Activated naive CD8-positive, alpha-beta T cell (primary cell): Measurements from ENCODE around the gene TDRD3.
"Not testable (repeated sequence)": the region's sequence is repeated elsewhere in the genome, so short reads cannot be mapped to it uniquely, and the experiment has no call there.

Source experiments
- H3K27ac Mint-ChIP-seq: one replicate; pipeline ENCODE4 v1.8.0; 2021; ENCODE audit warnings: mixed read lengths
- H3K27me3 Mint-ChIP-seq: one replicate; pipeline ENCODE4 v1.8.0; 2021; ENCODE audit warnings: mixed read lengths
- H3K36me3 Mint-ChIP-seq: one replicate; pipeline ENCODE4 v1.8.0; 2021; ENCODE audit warnings: mixed read lengths
- H3K4me1 Mint-ChIP-seq: one replicate; pipeline ENCODE4 v1.8.0; 2021; ENCODE audit warnings: low read depth, mixed read lengths
- H3K4me3 Mint-ChIP-seq: one replicate; pipeline ENCODE4 v1.8.0; 2021; ENCODE audit warnings: mild to moderate bottlenecking, mixed read lengths
- H3K9me3 Mint-ChIP-seq: one replicate; pipeline ENCODE4 v1.8.0; 2021; ENCODE audit warnings: low read depth, mixed read lengths

TDRD3 gene

DNA sequence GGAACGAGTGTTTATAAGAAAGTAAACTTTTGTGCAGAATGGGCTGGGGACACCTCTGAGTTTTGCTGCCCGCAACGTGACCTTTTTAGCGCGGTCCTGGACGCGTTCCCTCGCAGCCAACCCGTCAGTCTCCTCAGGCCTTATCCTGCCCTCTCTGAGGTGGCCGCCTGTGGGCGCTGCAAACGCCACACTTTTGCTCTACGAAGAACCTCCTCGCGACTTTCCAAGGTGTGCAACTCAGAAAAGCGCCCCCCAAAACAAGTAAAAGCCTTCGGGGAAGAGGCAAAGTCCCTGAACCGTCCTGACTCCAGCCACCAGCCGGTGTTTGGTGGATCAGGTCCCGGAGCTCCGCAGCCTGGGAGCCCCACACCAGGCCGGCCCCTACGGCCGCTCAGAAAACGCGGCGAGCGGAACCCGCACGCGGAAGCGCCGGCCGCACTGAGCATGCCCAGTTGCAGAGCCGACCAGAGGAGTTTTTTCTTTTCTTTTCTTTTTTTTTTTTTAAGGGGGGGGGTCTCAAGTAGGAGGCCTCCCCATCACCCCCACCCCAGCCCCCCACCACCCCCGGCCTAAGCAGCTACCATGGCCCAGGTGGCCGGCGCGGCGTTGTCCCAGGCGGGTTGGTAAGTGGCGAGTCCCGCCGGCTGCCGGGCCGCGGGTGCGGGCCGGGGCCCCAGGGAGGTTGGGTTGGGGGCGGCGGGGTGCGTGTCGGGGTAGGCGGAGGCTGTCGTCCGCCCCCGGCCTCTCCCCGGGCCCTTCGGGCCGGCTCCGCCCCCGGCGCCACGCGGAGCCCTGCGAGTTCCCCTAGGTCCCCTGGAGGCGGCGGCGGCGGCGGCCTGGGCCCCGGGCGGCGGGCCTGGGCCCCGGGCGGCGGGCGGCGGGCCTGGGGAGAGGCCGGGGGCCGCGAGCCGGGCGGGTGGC is at the start of gene TDRD3:
TDRD3 (plus strand) TSS at position 438 of the 921 bp plus-strand sequence; CDS start at position 583, 145 bp downstream.
- Mint-ChIP-seq H3K9me3 (no peaks in the 10 kb centered on the region), H3K27me3 (no peaks in the 10 kb centered on the region), H3K36me3 (no peaks in the 10 kb centered on the region), H3K27ac (peak within 1 kb of the TSS; percentile 97), H3K4me3 (peak within 1 kb of the TSS; percentile 95), H3K4me1 (peaks cover 35% of the 10 kb centered on the region)

DNA sequence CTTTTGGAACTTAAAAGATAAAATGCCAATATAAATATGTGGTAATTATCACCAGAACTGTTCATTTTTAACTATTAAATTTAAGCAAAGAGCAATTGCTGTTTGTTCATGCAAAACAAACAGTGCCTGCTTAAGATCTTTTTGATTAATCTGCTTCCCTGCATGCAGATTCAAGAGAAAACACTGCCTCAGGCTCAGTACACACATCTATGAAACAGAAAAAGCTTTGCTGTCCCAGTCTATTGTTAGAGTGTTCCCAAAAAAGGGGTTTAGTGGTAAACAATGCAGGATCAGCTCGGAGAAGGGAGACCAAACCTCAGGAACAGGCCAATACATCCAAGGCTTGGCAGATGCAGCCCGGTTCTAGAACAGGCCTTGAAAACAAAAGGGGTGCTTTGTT is 49.3 kb upstream of the TDRD3 start:
- Mint-ChIP-seq H3K9me3 (peaks cover 3% of the 10 kb centered on the region), H3K4me1 (no peaks in the 10 kb centered on the region), H3K4me3 (no peak overlapping the region), H3K36me3 (peaks cover 3% of the 10 kb centered on the region), H3K27me3 (peaks cover 13% of the 10 kb centered on the region), H3K27ac (no peak overlapping the region)

DNA sequence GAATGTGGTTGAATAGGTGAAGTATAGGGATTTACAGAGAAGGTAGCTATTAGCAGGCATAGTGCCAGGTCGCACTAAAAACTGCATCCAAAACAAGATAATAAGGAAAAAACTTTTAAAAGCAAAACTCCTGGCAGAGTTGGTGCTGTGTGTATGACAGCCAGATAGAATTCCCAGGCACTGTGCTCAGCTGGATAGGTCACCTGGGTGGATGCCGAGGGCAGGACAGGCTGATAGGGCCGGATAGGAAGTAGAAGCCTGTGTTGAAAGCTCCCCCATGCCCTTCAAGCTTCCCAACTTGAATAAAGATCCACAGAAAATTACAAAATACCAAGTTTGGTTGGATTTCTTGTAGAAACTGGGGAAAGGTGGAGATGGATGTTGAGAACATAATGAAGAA is 48.9 kb upstream of the TDRD3 start:
- H3K4me1 Mint-ChIP-seq: no peaks in the 10 kb centered on the region
- H3K4me3 Mint-ChIP-seq: no peak overlapping the region
- H3K27me3 Mint-ChIP-seq: peaks cover 15% of the 10 kb centered on the region
- peaks cover 3% of the 10 kb centered on the region for H3K36me3 Mint-ChIP-seq
- peaks cover 4% of the 10 kb centered on the region for H3K9me3 Mint-ChIP-seq
- H3K27ac Mint-ChIP-seq: no peak overlapping the region

DNA sequence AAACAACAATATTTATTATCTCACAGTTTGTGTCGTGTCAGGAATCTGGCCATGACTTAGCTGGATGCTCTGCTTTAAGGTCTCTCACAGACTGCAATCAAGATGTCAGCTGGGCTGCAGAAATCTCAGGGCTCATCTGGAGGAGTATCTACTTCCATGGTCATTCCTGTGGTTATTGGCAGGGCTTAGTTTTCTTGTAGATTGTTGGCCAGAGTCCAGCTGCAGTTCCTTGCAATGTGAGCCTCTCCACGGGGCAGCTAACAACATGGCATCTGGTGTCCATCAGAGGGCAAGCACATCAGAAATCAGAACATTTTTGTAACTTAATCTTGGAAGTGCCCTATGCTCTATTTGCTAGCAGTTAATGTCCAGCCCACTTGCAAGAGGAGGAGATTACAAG is 45.7 kb upstream of the TDRD3 start:
- Mint-ChIP-seq H3K36me3 (peaks cover 5% of the 10 kb centered on the region), H3K27me3 (peaks cover 16% of the 10 kb centered on the region), H3K27ac (no peak overlapping the region), H3K9me3 (peaks cover 7% of the 10 kb centered on the region), H3K4me1 (no peaks in the 10 kb centered on the region), H3K4me3 (no peak overlapping the region)

DNA sequence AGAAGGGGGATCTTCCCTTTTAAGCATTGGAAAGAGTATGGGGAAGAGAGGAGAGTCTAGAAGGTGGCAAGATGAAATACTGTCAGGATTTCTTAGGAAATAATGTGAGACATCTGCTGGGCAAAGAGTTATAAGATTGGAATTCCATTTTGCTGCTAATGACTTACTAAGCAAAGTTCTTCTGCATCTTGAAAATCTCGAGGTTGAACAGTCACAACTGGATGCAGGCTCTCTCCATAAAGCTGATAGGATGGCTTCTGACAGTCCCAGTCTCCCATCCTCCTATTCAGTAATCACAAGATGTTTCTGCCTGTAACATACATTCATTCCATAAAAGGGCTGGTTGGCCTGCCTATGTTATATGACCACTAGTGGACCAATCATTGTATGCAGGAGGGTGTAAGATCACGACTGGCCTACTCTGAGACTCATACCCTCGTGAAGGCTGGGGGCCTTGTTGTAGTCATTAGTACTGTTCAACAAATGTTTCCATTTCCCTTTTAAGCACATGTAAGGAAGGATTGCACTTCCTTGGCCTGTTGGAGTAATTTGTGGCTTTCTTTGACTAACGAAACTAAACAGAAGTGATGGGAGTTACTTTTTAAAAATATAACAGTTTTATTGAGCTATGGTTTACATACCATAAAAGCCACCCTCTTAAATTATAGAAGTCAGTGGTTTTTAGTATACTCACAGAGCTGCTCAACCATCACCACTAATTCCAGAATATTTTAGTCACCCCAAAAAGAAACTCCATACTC is 45.0 kb upstream of the TDRD3 start:
- Mint-ChIP-seq H3K9me3 (peaks cover 7% of the 10 kb centered on the region), H3K4me3 (no peak overlapping the region), H3K27me3 (peaks cover 16% of the 10 kb centered on the region), H3K27ac (no peak overlapping the region), H3K4me1 (no peaks in the 10 kb centered on the region), H3K36me3 (peaks cover 5% of the 10 kb centered on the region)

DNA sequence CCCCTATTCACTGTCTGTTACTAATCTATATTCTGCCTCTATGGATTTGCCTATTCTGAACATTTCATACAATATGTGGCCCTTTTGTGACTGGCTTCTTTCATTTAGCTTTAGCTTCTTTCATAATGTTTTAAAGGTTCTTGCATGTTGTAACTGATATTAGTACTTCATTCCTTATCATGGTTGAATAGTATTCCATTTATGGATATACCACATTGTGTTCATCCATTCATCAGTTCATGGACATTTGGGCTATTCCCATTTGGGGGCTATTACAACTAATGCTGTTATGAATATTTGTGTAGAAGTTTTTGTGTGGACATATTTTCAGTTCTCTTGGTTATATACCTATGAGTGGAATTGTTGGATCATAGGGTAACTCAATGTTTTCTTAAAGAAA is 44.4 kb upstream of the TDRD3 start:
- Mint-ChIP-seq H3K9me3 (peaks cover 7% of the 10 kb centered on the region), H3K4me3 (no peak overlapping the region), H3K27ac (no peak overlapping the region), H3K36me3 (peaks cover 5% of the 10 kb centered on the region), H3K4me1 (no peaks in the 10 kb centered on the region), H3K27me3 (peaks cover 16% of the 10 kb centered on the region)

DNA sequence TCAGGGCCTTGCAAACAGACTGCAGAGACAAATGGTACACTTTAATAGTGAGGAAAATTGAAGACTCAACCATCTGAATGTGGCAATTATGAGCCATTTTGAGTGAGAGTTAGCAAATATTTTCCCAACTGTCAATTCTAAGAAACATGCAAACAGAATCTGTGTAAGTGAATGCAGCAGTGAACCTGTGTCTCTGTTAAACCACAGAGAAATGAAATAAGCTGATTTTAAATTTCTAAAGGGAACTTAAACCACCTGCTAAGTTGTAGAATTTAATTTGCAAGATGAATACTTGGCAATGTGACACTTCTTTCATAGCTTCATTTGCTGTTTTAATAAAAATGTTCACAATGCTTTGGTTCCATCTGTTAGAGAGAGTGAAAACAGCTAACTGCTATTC is 42.0 kb upstream of the TDRD3 start:
- H3K4me1 Mint-ChIP-seq: no peaks in the 10 kb centered on the region
- H3K4me3 Mint-ChIP-seq: no peak overlapping the region
- H3K36me3 Mint-ChIP-seq: peaks cover 5% of the 10 kb centered on the region
- no peak overlapping the region for H3K27ac Mint-ChIP-seq
- peaks cover 7% of the 10 kb centered on the region for H3K9me3 Mint-ChIP-seq
- peaks cover 10% of the 10 kb centered on the region for H3K27me3 Mint-ChIP-seq

DNA sequence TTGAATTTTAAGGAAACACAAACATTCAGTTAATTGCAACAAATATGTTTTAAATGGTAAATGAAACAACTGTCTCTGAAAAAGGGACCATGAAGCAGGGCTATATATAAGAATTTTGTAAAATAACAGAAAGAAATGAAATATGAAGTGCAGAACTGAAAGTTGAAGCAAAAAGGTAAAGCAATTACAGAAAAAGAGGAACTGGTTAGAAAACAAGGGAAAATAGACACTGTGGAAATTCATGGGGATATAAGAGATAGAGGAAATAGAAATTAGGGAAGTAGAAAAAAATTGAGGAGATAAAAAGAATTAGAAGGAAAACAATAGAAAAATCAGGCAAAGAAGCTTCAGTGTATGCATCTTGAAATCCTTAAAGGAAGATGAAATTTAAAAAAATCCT is 40.0 kb upstream of the TDRD3 start:
- no peaks in the 10 kb centered on the region for H3K4me1 Mint-ChIP-seq
- H3K27ac Mint-ChIP-seq: no peak overlapping the region
- H3K9me3 Mint-ChIP-seq: peaks cover 7% of the 10 kb centered on the region
- H3K36me3 Mint-ChIP-seq: peaks cover 5% of the 10 kb centered on the region
- H3K4me3 Mint-ChIP-seq: no peak overlapping the region
- peaks cover 12% of the 10 kb centered on the region for H3K27me3 Mint-ChIP-seq

DNA sequence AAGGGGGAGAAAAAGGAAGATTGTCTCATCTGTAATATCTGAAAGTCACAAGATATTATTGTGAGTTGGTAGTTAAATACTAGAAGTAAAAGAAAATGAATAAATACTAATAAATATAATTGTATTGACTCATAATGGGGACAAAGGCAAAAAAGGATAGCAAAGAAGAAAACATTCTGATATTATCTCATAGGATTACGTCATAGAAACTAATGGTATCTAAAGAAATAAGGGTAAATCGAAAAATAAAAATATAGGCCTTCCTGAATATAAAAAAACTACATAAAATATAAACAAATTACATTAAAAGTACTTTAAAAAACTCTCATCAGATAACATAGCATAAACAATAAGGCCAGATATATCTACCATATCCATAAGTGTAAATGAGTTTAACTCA is 38.6 kb upstream of the TDRD3 start:
- Mint-ChIP-seq H3K9me3 (peaks cover 3% of the 10 kb centered on the region), H3K36me3 (peaks cover 2% of the 10 kb centered on the region), H3K27me3 (peaks cover 7% of the 10 kb centered on the region), H3K27ac (no peak overlapping the region), H3K4me3 (no peak overlapping the region), H3K4me1 (no peaks in the 10 kb centered on the region)

DNA sequence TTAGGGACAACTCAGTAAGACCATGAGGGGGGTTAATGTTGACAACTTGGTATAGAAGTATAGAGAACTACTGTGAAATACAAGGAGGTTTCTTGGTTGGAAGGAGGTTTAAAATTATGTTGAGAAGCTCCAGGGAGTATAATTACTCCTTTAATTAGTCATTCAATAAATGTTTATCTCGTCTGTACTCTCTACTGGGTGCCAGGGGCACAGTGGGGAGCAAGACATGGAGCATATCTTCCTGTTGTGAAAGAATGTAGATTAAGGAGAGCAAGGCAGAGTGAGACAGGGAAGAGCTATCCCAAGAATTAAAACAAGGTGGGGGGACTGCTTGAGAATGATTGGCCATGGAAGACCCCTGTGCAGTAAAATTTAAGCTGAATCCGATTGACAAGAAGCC is 33.7 kb upstream of the TDRD3 start:
- Mint-ChIP-seq H3K27me3 (peaks cover 4% of the 10 kb centered on the region), H3K9me3 (no peaks in the 10 kb centered on the region), H3K36me3 (no peaks in the 10 kb centered on the region), H3K4me1 (no peaks in the 10 kb centered on the region), H3K27ac (no peak overlapping the region), H3K4me3 (no peak overlapping the region)

DNA sequence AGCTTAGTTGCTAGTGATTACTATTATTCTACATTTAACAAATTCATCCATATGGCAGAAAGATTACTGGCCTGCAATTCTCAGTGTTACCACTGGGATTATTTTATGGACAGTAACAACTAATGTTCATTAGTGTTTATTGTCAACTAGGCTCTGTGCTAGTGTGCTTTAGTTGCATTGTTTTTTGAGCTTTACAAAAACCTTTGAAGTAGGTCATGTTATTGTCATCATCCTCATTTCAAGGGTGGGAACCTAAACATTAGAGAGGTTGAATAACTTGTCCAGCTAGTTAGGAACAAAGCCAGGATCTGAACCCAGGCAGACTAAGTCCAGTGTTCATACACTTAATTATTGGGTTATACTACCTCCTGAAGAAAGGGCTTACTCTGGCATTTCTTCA is 27.8 kb upstream of the TDRD3 start:
- no peaks in the 10 kb centered on the region for H3K4me1 Mint-ChIP-seq
- no peak overlapping the region for H3K4me3 Mint-ChIP-seq
- peaks cover 3% of the 10 kb centered on the region for H3K27me3 Mint-ChIP-seq
- no peaks in the 10 kb centered on the region for H3K36me3 Mint-ChIP-seq
- H3K9me3 Mint-ChIP-seq: no peaks in the 10 kb centered on the region
- no peak overlapping the region for H3K27ac Mint-ChIP-seq

DNA sequence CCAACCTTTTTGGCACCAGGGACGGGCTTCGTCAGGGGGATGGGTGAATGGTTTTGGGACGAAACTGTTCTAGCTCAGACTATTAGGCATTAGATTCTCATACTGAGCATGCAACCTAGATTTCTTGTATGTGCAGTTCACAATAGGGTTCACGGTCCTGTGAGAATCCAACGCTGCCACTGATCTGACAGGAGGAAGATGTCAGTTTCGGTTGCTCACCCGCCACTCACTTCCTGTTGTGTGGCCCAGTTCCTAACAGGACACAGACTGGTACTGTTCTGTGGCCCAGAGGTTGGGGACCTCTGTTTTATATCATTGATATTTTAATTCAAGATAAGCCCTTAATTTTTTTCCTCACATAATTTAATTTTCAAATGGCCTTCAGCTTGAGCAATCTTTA is 26.7 kb upstream of the TDRD3 start:
- Mint-ChIP-seq H3K4me3 (no peak overlapping the region), H3K9me3 (no peaks in the 10 kb centered on the region), H3K36me3 (no peaks in the 10 kb centered on the region), H3K27me3 (peaks cover 3% of the 10 kb centered on the region), H3K4me1 (no peaks in the 10 kb centered on the region), H3K27ac (no peak overlapping the region)

DNA sequence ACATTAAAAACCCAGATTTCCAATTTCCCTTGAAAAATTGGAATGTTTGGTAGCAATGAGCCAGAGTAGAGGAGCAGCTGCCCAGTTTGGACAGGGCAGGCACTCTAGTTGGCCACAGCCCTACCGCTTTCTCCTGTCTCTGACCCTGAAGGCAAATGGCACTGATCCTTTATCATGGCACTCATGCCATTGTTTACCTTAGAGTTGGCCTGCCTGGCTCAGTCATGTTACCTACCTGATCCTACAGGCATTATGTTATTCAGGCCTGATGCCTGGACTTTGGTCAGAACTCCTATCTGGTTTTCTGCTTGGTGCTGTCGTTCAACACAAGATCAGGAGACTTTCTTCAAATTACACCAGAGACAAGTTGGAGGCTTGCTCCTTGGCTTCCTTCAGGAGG is 24.9 kb upstream of the TDRD3 start:
- H3K27ac Mint-ChIP-seq: no peak overlapping the region
- no peak overlapping the region for H3K4me3 Mint-ChIP-seq

DNA sequence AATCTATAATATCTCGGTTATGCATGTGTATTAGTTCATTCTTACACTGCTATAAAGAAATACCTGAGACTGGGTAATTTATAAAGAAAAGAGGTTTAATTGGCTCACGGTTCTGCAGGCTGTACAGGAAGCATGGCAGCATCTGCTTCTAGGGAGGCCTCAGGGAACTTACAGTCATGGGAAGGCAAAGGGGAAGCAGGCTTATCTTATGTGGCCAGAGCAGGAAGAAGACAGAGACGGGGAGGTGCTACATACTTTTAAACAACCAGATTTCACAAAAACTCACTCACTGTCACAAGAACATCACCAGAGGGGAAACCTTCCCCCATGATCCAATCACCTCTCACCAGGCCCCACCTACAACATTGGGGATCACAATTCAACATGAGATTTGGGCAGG is 17.7 kb upstream of the TDRD3 start:
- H3K4me1 Mint-ChIP-seq, H3K27me3 Mint-ChIP-seq, H3K27ac Mint-ChIP-seq, H3K4me3 Mint-ChIP-seq, H3K9me3 Mint-ChIP-seq, H3K36me3 Mint-ChIP-seq: not testable (repeated sequence)

More for the DNA sequence above, 24.9 kb upstream of the TDRD3 start:
- H3K27me3 Mint-ChIP-seq: peaks cover 1% of the 10 kb centered on the region
- no peaks in the 10 kb centered on the region for H3K36me3 Mint-ChIP-seq
- H3K4me1 Mint-ChIP-seq: no peaks in the 10 kb centered on the region
- H3K9me3 Mint-ChIP-seq: no peaks in the 10 kb centered on the region

DNA sequence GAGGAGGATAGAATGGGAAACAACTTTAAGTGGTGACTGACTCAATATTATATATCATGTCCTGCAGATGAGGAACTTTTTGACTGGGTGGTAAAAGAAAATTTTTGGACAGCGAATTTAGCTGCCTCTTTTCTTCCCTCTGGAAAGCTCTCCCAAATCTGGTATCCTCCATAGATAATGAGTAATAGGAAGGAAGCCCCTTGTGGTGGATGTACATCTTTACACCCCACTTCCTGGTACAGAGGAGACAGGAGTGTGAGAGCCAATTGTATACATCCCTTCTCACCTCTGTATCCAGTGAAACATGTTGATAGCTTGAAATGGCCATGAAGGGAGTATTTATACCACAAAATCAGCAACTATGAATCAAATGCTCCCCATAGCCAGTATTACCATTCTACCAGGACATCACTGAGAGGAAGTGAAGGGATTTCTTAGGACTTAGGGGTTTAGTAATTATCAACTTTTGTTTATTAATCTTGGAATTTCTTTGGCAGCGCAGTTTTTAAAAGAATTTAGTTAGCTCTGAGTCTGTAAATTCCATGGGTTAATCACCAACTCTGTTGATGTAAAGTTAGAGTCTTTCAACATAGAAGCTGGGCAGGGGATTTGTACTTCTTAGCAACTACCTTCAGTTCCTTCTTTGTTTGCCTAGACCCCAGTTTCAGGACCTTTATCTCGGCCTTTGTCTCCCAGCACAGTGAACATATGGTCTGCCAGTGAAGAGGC is 17.0 kb upstream of the TDRD3 start:
- H3K36me3 Mint-ChIP-seq: no peaks in the 10 kb centered on the region
- no peak overlapping the region for H3K4me3 Mint-ChIP-seq
- H3K27ac Mint-ChIP-seq: no peak overlapping the region
- peaks cover 6% of the 10 kb centered on the region for H3K27me3 Mint-ChIP-seq
- H3K9me3 Mint-ChIP-seq: no peaks in the 10 kb centered on the region
- H3K4me1 Mint-ChIP-seq: no peaks in the 10 kb centered on the region
